Effector memory CD4-positive, alpha-beta T cell (primary cell): ENCODE data around the gene FNBP1.

ENCODE experiments used
- DNase-seq, 3 donors: peaks; one replicate each; pipeline ENCODE4 v3.0.0-alpha.2; 2020
- H3K27ac ChIP-seq: 2 replicates; pipeline ENCODE4 v1.7.0; 2013; ENCODE audit warnings: mild to moderate bottlenecking, low read length, moderate library complexity; ENCODE audit not compliant: insufficient read depth, poor library complexity, severe bottlenecking
- H3K27me3 ChIP-seq: replicated peaks from 2 replicates; pipeline ENCODE4 v1.7.0; 2013; ENCODE audit warnings: mild to moderate bottlenecking, low read length; ENCODE audit not compliant: insufficient read depth, control insufficient read depth, poor library complexity, severe bottlenecking
- H3K36me3 ChIP-seq: 2 replicates; pipeline ENCODE4 v1.7.0; 2013; ENCODE audit warnings: mild to moderate bottlenecking, low read length, moderate library complexity; ENCODE audit not compliant: control insufficient read depth, insufficient read depth
- H3K4me1 ChIP-seq: 2 replicates; pipeline ENCODE4 v1.7.0; 2013; ENCODE audit warnings: low read length, mild to moderate bottlenecking; ENCODE audit not compliant: control insufficient read depth, insufficient read depth, poor library complexity, severe bottlenecking
- H3K4me3 ChIP-seq: 2 replicates; pipeline ENCODE4 v1.7.0; 2013; ENCODE audit warnings: low read length, low read depth, mild to moderate bottlenecking; ENCODE audit not compliant: insufficient read depth, poor library complexity, severe bottlenecking
- H3K9me3 ChIP-seq: 2 replicates; pipeline ENCODE4 v1.7.0; 2013; ENCODE audit warnings: mild to moderate bottlenecking, low read length, moderate library complexity; ENCODE audit not compliant: control insufficient read depth

Gene FNBP1

DNA sequence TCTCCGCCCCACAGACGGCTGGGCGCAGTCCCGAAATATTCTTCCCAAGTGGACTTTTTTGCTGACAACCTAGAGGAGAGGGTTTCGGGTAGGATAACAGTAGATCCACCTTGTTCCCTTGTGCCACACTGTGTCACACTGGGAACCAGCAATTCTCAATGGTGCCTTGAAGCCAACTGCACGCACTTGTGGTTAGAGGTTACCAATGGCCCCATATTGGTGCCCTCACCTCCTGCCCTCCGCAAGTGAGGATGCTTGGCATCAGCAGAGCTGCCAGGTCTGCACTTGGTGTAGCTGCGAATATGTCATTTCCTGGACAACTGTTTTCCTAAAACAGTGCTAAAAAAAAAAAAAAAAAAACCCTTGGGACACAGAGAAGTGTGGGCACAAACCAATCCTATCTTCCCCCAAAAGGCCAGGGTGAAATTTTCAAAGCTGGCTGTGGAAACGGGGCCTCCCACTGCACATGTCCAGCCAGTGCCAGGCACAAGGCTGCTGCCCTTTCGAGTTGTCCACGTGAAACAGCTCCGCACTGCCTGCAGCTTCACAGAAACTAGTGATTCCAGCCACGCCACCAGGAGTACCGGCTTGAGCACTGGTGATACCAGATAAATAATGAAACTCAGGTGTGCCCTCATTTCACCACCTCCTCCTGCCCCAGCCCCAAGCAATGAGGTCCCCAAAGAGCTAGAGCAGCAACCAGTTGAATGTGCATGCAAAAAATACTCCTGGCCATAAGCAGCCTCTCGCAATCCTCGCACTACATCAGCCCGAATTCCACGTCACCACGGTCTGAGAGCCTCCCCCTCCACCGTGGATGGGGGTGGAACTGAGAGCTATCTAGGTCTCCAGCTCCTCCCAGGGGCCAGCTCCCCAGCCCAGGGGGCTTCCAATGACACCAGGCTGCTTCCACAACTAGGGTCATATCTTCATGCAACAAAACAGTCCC is 156.5 kb downstream of the FNBP1 start:
- Histone ChIP-seq H3K9me3 (no peaks in the 10 kb centered on the region), H3K4me1 (peaks cover 67% of the 10 kb centered on the region), H3K36me3 (peaks cover 9% of the 10 kb centered on the region), H3K27me3 (no peaks in the 10 kb centered on the region), H3K27ac (peak overlapping the region; percentile 99), H3K4me3 (peak overlapping the region; percentile 60)
- DNase-seq, result peak; percentile 62 to 69 (median 68)

DNA sequence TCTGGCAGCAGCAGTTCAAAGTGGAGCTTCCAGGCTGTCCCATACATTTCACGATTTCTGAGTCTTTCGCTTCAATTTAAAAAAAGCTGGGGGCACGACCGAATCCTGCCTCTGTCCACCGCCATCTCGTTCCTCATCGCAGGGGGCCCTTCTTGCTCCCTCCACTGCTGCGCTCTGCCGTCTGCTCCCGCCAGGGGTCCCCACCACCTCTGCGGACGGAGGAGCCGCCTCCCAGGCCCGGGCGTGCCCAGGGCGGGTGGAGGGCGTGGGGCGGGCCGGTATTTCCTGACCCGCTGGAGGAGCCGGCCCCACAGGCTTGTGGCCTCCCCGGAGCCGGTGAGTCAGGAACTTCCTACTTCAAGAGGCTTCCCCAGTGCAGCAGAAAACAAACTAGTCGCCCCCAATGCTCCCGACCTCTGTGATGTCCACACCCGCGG is 157.3 kb downstream of the FNBP1 start:
- Histone ChIP-seq H3K4me1 (peaks cover 59% of the 10 kb centered on the region), H3K4me3 (peak overlapping the region; percentile 60), H3K27me3 (no peaks in the 10 kb centered on the region), H3K36me3 (peaks cover 9% of the 10 kb centered on the region), H3K27ac (peak overlapping the region; percentile 99), H3K9me3 (no peaks in the 10 kb centered on the region)
- peak; percentile 81 to 87 (median 83) for DNase-seq

GRCh38 chr9:129885018-129885669 is 157.8 kb downstream of the FNBP1 start:
- H3K4me3 ChIP-seq, result peak overlapping the region; percentile 60
- no peaks in the 10 kb centered on the region for H3K9me3 ChIP-seq
- peak in 1 of 3 donors; percentile 33 for DNase-seq
- no peaks in the 10 kb centered on the region for H3K27me3 ChIP-seq
- peaks cover 57% of the 10 kb centered on the region for H3K4me1 ChIP-seq
- H3K36me3 ChIP-seq, result peaks cover 9% of the 10 kb centered on the region
- peak overlapping the region; percentile 99 for H3K27ac ChIP-seq

GRCh38 chr9:129884220-129885017 is 158.6 kb downstream of the FNBP1 start:
- Histone ChIP-seq H3K27ac (peak overlapping the region; percentile 99), H3K4me1 (peaks cover 50% of the 10 kb centered on the region)

DNA sequence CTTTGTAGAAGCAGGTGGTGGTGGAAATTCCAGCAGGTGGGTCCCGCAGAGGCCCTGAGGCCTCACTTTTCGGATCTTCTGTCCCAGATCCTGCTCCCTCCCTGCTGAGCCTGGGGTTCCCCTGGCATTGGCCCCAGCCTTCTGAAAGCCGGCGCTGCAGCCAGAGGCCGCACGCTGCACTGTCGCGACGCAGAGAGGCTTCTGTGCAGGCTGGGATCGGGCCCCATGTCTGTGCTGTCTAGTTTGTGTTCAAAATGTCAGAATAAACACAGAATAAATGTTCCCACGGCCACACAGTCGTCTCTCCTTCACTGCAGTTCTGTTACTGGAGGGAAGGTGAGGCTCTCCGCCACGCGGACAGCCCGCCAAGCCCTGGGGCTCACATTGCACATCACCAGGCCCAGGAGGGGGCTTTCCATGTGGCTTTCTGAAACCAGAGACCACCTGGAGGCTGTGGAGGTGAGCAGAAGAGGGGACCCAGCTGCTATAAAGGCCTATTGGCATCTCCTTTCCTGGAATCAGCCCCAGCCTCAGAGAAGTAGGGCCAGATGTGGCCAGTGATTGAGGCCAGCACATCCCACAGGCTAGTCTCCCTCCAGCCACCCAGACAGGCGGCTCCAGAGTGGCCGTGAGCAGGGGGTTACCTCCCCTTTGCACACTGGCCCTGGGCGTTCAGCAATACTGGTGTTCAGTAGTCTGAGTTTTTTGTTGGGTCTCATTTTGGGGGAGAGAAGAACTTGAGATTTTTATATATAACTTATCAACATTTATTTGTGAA is 161.3 kb downstream of the FNBP1 start:
- no peak overlapping the region for H3K27ac ChIP-seq
- H3K4me1 ChIP-seq, result peaks cover 31% of the 10 kb centered on the region
- H3K27me3 ChIP-seq, result no peaks in the 10 kb centered on the region
- no peaks in the 10 kb centered on the region for H3K9me3 ChIP-seq
- no peak overlapping the region for H3K4me3 ChIP-seq
- DNase-seq, result no peak
- peaks cover 9% of the 10 kb centered on the region for H3K36me3 ChIP-seq

More at GRCh38 chr9:129884220-129885017, 158.6 kb downstream of the FNBP1 start:
- Histone ChIP-seq H3K27me3 (no peaks in the 10 kb centered on the region), H3K4me3 (peak overlapping the region; percentile 60), H3K36me3 (peaks cover 9% of the 10 kb centered on the region), H3K9me3 (no peaks in the 10 kb centered on the region)
- DNase-seq, result peak; percentile 90 to 92 (median 92)

- Histone ChIP-seq H3K36me3 (peaks cover 12% of the 10 kb centered on the region), H3K27me3 (no peaks in the 10 kb centered on the region), H3K4me1 (peaks cover 22% of the 10 kb centered on the region), H3K4me3 (no peak overlapping the region), H3K9me3 (no peaks in the 10 kb centered on the region), H3K27ac (no peak overlapping the region)
- no peak for DNase-seq
Observed at GRCh38 chr9:129880654-129881546, 162.1 kb downstream of the FNBP1 start.

- Histone ChIP-seq H3K4me3 (no peak overlapping the region), H3K27ac (no peak overlapping the region), H3K9me3 (no peaks in the 10 kb centered on the region), H3K4me1 (peaks cover 15% of the 10 kb centered on the region), H3K36me3 (peaks cover 20% of the 10 kb centered on the region), H3K27me3 (no peaks in the 10 kb centered on the region)
- DNase-seq, result no peak
Observed at GRCh38 chr9:129879991-129880653, 162.9 kb downstream of the FNBP1 start.

DNA sequence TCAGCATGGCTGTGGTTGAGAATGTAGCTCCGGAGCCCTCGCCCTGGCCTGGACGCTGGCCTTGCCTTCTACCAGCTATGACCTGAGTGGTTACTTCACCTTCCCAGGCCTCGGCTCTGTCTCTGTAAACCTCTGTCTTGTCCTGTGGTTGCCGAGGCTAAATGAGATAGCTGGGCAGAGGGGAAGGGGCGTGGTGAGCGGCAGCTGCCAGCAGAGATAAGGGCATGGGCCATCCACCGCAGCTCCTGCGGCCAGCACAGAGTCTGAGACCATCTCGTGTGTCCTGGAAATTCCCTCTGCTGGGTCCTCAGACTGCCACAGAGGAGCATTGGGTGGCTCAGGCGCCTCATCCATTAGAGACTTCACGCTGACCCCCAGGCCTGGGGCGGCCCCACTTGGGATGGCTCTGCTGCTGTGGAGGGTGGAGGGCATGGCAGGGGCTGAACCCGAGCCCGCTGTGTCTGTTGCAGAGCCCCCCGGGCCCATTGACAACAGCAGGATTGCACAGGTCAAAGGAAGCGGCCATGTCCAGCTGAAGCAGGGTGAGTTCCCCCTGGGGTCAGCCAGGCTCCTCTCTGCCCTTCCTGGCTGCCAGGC is 163.8 kb downstream of the FNBP1 start:
- no peak overlapping the region for H3K27ac ChIP-seq
- DNase-seq, result no peak
- H3K36me3 ChIP-seq, result peaks cover 29% of the 10 kb centered on the region
- no peaks in the 10 kb centered on the region for H3K9me3 ChIP-seq
- peaks cover 8% of the 10 kb centered on the region for H3K4me1 ChIP-seq
- H3K27me3 ChIP-seq, result no peaks in the 10 kb centered on the region
- H3K4me3 ChIP-seq, result no peak overlapping the region
